Testis (tissue), 3 donors: ENCODE data around the gene PPIL1. TPM values are rescaled to one million over a fixed set of nuclear protein-coding genes. Genes with fewer than 3 reads are reported as not detected.

Source experiments
- DNase-seq: peaks from one replicate; pipeline ENCODE4 v3.0.0-alpha.2; 2019
- H3K27ac ChIP-seq, 2 donors: fragments of 200-600 bp; sonication (generic); one replicate each; pipeline ENCODE4 v1.5.1; 2019
- H3K27me3 ChIP-seq: fragments of 200-600 bp; sonication (generic); one replicate; pipeline ENCODE4 v1.5.1; 2019
- H3K36me3 ChIP-seq: fragments of 200-600 bp; sonication (generic); one replicate; pipeline ENCODE4 v1.5.1; 2017; ENCODE audit warnings: low read depth; ENCODE audit errors: missing control alignments
- H3K4me1 ChIP-seq: fragments of 200-600 bp; sonication (generic); one replicate; pipeline ENCODE4 v1.5.1; 2019
- H3K4me3 ChIP-seq, 2 donors: fragments of 200-600 bp; sonication (generic); one replicate each; pipeline ENCODE4 v1.5.1; 2017 to 2019
- H3K9me3 ChIP-seq: fragments of 200-600 bp; sonication (generic); one replicate; pipeline ENCODE4 v1.5.1; 2017
- POLR2A ChIP-seq: fragments of 450-650 bp; IDR thresholded peaks from one replicate; pipeline ENCODE4 v1.6.1; 2017; ENCODE audit warnings: antibody characterized with exemption, mild to moderate bottlenecking, moderate library complexity
- WGBS, 2 donors: methylation state at CpG; one replicate each; pipeline ENCODE4 v1.1.5; 2018; 5-methylcytosine and 5-hydroxymethylcytosine counted together
- intact Hi-C: fragments of 100-400 bp; cut with DNase I; formaldehyde crosslinking; loops from one replicate; pipeline ENCODE4 v1.15.1; 2023; ENCODE audit warnings: low total_unique reads
- polyA plus RNA-seq: library from polyadenylated mRNA; stranded (reverse); fragments of 350-450 nt; fragmentation: Illumina TruSeq; extraction: RNeasy Lipid Tissue Mini Kit (QIAGEN cat#74804); gene quantifications from one replicate; pipeline ENCODE4 v1.2.3, GENCODE V29; 2014; ENCODE audit warnings: low read depth, low replicate concordance; ENCODE audit not compliant: insufficient read depth
- total RNA-seq, 2 donors: library from RNA; depleted of rRNA; stranded (reverse); fragments of >200 nt; gene quantifications; one replicate each; pipeline ENCODE4 v1.2.3, GENCODE V29; 2016
- TF ChIP-seq, protein P1 (sequence below), 3 experiments: fragments of 450-650 bp in 2 of 3; fragments of 200-600 bp in 1 of 3; sonication (generic) in 1 of 3; IDR thresholded peaks; one replicate each; pipeline ENCODE4 v1.5.1; 2016 to 2019; ENCODE audit warnings: antibody characterized with exemption in 3 of 3, mild to moderate bottlenecking in 2 of 3, moderate library complexity in 1 of 3

Gene PPIL1
- total and polyA plus RNA-seq, 3 donors from 2014 or later: 35.0 to 41.2 (median 39.4) TPM

DNA sequence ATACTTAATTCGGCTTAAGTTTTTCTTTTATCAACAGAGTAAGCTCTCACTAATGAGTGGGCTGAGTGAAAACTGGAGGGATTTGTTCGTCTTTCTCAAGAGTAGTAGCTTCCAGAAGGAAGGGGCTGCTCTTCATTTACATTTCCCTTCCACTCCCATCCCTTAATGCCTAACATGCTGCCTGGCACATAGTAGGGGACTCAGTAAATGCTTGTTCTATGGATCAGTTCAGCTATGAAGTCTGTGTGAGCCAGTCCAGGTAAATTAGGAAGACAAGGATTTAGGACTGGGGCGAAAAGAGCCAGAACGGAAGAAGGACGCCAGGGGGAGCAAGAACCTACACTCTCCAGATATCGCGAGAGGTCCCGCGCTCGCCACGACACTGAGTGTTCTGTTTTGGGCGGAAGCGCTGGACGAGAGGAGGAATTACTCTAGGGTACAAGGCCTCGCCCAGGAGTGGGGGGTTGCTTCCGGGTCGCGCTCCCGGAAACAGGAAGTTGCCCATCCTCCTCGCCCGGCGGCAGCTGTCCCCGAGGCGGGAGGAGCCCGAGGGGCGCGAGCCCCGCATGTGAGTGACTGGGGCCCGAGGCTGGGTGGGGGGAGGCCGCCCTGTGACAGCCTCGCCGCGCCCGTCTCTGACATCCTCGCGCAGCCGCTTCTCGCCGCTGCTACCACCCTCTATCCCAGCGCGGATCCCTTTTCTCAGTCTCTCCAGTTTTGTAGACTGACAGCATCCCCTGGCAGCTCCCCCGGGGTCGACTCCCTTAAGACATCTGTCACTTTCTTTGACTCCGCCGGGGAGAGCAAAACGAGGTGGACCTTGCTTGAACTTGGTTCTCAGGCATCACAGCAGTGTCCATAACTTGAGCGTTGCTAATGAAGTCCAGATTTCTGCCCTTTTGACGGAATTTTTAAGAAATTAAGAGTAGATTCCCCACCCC lies 11.1 kb upstream of the PPIL1 start, which contains the start of gene C6orf89:
Gene C6orf89 (plus strand): TSS at position 492 of the 941 bp plus-strand sequence. CDS start 13,493 bp downstream, outside the sequence.
- Histone ChIP-seq H3K4me3 (peak within 1 kb of the TSS; percentile 82 to 85), H3K9me3 (no peaks in the 10 kb centered on the region), H3K27me3 (no peaks in the 10 kb centered on the region), H3K36me3 (no peaks in the 10 kb centered on the region), H3K27ac (peak within 1 kb of the TSS; percentile 83 to 88), H3K4me1 (peaks cover 35% of the 10 kb centered on the region)
- TF ChIP-seq POLR2A: peak; percentile 32
- TF ChIP-seq, protein P1, sequence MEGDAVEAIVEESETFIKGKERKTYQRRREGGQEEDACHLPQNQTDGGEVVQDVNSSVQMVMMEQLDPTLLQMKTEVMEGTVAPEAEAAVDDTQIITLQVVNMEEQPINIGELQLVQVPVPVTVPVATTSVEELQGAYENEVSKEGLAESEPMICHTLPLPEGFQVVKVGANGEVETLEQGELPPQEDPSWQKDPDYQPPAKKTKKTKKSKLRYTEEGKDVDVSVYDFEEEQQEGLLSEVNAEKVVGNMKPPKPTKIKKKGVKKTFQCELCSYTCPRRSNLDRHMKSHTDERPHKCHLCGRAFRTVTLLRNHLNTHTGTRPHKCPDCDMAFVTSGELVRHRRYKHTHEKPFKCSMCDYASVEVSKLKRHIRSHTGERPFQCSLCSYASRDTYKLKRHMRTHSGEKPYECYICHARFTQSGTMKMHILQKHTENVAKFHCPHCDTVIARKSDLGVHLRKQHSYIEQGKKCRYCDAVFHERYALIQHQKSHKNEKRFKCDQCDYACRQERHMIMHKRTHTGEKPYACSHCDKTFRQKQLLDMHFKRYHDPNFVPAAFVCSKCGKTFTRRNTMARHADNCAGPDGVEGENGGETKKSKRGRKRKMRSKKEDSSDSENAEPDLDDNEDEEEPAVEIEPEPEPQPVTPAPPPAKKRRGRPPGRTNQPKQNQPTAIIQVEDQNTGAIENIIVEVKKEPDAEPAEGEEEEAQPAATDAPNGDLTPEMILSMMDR (IDR thresholded peaks at IDR 0.05): peak; percentile 82 to 98 (median 96)
- DNase-seq: peak; percentile 99
- 1 to 2% methylated on average over 24 to 48 of the region's 48 CpGs for WGBS, 2 donors
- intact Hi-C loops: loop anchor here (10.0 kb wide), 1 partner anchor 99 kb away; the partner anchor contains the start of gene MTCH1

DNA sequence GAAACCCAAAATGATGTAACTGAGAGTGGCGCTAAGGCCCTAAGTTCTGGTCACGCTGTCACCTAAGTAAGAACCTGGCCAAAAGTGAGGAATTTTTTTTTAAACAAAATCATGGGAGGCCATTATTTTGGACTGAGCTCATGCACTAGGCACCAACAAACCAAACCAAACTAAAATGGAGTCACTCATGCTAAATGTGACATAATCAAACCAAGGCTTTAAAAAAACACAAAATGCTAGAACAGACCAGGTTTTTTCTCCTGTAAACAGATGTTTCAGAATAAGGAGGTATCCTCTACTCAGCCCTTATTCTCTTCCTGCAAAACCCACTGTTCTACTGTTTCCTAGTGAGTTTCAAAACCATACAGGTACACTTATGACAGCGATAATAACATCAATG lies 10.0 kb upstream of the PPIL1 start:
- peaks cover 35% of the 10 kb centered on the region for H3K4me1 ChIP-seq
- H3K36me3 ChIP-seq: no peaks in the 10 kb centered on the region
- H3K9me3 ChIP-seq: no peaks in the 10 kb centered on the region
- no peak for DNase-seq
- no peak for TF ChIP-seq POLR2A
- TF ChIP-seq, protein P1 (IDR thresholded peaks at IDR 0.05): no peak
- H3K27ac ChIP-seq: peak overlapping the region; percentile 83 to 88
- intact Hi-C loops: loop anchor here (10.0 kb wide), 1 partner anchor 100 kb away; the partner anchor contains the start of gene MTCH1
- 89 to 92% methylated on average over 3 of the region's 3 CpGs for WGBS, 2 donors
- no peak overlapping the region for H3K4me3 ChIP-seq
- H3K27me3 ChIP-seq: no peaks in the 10 kb centered on the region

DNA sequence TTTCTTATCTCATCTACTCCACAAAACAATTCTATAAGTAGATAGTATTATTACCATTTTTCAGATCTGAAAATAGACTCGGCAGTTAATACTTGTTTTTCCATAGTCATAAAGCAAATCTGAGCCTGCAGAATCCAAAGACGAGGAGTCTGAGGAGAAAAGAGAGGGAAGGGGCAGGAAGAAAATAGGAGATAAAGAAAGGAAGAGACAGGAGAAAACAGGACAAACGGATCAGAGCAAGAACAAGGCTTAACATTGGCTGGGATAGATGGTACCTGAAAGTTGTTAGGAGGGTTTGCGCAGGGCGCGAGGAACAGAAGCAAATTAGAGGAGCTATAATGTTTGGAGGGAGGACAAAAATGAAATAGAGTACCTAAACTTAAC lies 639 bp upstream of the PPIL1 start:
- Histone ChIP-seq H3K9me3 (no peaks in the 10 kb centered on the region), H3K27me3 (no peaks in the 10 kb centered on the region), H3K4me1 (peaks cover 12% of the 10 kb centered on the region), H3K36me3 (no peaks in the 10 kb centered on the region), H3K4me3 (peak overlapping the region; percentile 76 to 87), H3K27ac (peak overlapping the region; percentile 79 to 83)
- WGBS, 2 donors: 13 to 27% methylated on average over 6 of the region's 6 CpGs
- DNase-seq: no peak
- intact Hi-C loops: no loop called here
- no peak for TF ChIP-seq POLR2A
- TF ChIP-seq, protein P1 (IDR thresholded peaks at IDR 0.05): no peak

DNA sequence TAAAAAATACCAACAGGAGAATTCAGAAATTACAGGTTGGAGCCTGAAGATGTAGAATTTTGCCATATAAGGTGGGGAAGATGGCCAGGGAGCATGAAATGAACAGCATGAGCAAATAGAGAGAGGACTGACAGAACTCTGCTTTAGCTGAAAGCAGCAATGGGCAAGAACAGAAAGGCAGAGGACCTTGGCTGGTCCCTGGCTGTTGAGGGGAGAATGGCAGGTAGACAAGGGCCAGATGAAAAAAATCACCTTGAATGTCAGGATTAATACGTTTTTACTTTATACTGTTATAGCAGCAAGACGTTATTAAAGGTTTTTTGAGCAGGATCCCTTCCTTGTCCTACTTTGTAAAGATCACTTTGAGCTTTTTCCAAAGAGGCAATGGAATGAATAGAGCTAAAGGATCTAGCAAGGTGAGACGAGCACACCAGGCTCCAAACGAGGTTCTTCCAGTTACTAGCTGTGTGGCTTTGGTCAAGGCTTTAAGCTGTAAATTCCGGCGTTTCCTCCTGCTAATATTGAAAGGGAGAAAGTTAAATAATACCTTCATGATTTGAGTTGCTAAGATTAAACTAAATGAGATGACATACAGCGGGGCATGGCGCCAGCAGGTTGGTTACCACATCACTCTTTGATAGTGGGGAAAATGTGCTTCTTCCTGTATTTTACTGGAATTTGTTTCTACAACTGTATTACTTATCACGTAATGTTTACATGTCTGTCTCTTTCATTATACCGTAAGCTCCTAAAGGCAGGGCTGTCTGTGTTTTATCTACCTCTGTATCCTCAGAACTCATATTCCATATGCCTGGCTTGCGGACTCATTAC lies 776 bp downstream of the PPIL1 start:
- DNase-seq: no peak
- Histone ChIP-seq H3K27ac (peak overlapping the region; percentile 79 to 83), H3K4me1 (peaks cover 14% of the 10 kb centered on the region), H3K36me3 (no peaks in the 10 kb centered on the region), H3K27me3 (no peaks in the 10 kb centered on the region), H3K9me3 (no peaks in the 10 kb centered on the region), H3K4me3 (peak overlapping the region; percentile 76 to 87)
- WGBS, 2 donors: 9 to 10% methylated on average over 11 of the region's 11 CpGs
- TF ChIP-seq, protein P1 (IDR thresholded peaks at IDR 0.05): no peak
- no peak for TF ChIP-seq POLR2A
- intact Hi-C loops: no loop called here
